WI38 (cell line): ENCODE data around the gene USP40.

ENCODE experiments used
- H3K4me3 ChIP-seq: 2 replicates; pipeline ENCODE4 v1.5.1; 2011; ENCODE audit warnings: low read depth, mild to moderate bottlenecking, control low read depth, low read length
- CTCF ChIP-seq: IDR thresholded peaks from 2 replicates; pipeline ENCODE4 v1.5.1; 2012; ENCODE audit warnings: low read depth, mild to moderate bottlenecking, control low read depth, low read length

The USP40 gene

GRCh38 chr2:233571462-233571861, 4.9 kb upstream of the USP40 start:
- no peak overlapping the region for H3K4me3 ChIP-seq
- TF ChIP-seq CTCF: no peak

- no peak for TF ChIP-seq CTCF
Measured at GRCh38 chr2:233571001-233571400, 4.4 kb upstream of the USP40 start.

GRCh38 chr2:233565685-233566140, 869 bp downstream of the USP40 start:
- H3K4me3 ChIP-seq: peak overlapping the region; percentile 95
- TF ChIP-seq CTCF: no peak

More at GRCh38 chr2:233571001-233571400, 4.4 kb upstream of the USP40 start:
- H3K4me3 ChIP-seq: no peak overlapping the region

- TF ChIP-seq CTCF: no peak
Measured at GRCh38 chr2:233563663-233564430, 2.7 kb downstream of the USP40 start.

GRCh38 chr2:233556881-233557736, 9.5 kb downstream of the USP40 start:
- TF ChIP-seq CTCF: no peak
- H3K4me3 ChIP-seq: no peak overlapping the region

More at GRCh38 chr2:233563663-233564430, 2.7 kb downstream of the USP40 start:
- no peak overlapping the region for H3K4me3 ChIP-seq

- no peak overlapping the region for H3K4me3 ChIP-seq
- TF ChIP-seq CTCF: no peak
Measured at GRCh38 chr2:233553366-233553765, 13.2 kb downstream of the USP40 start.

- no peak for TF ChIP-seq CTCF
- H3K4me3 ChIP-seq: no peak overlapping the region
Measured at GRCh38 chr2:233551491-233551890, 15.1 kb downstream of the USP40 start.
